Duodenal mucosa (tissue), 2 donors: ENCODE data around the gene ZNF451.
"Not testable (repeated sequence)": the region's sequence is repeated elsewhere in the genome, so short reads cannot be mapped to it uniquely, and the experiment has no call there.

Source experiments
- H3K27ac ChIP-seq: one replicate; pipeline ENCODE4 v1.7.0; 2013; ENCODE audit warnings: low read depth, low read length
- H3K27me3 ChIP-seq, 2 donors: one replicate each; pipeline ENCODE4 v1.7.0; 2013; ENCODE audit warnings: low read length in 2 of 2, control low read depth in 1 of 2; ENCODE audit not compliant: insufficient read depth in 2 of 2, control insufficient read depth in 1 of 2
- H3K36me3 ChIP-seq, 2 donors: one replicate each; pipeline ENCODE4 v1.7.0; 2013; ENCODE audit warnings: low read length in 2 of 2, control low read depth in 1 of 2; ENCODE audit not compliant: insufficient read depth in 2 of 2, control insufficient read depth in 1 of 2
- H3K4me1 ChIP-seq, 2 donors: one replicate each; pipeline ENCODE4 v1.7.0; 2013; ENCODE audit warnings: low read length in 2 of 2, control low read depth in 1 of 2; ENCODE audit not compliant: insufficient read depth in 2 of 2, control insufficient read depth in 1 of 2
- H3K4me3 ChIP-seq, 2 donors: one replicate each; pipeline ENCODE4 v1.7.0; 2013; ENCODE audit warnings: low read length in 2 of 2, low read depth in 1 of 2
- H3K9ac ChIP-seq, 2 donors: one replicate each; pipeline ENCODE4 v1.7.0; 2013; ENCODE audit warnings: low read length in 2 of 2, low read depth in 1 of 2
- H3K9me3 ChIP-seq, 2 donors: one replicate each; pipeline ENCODE4 v1.7.0; 2013; ENCODE audit warnings: low read length in 2 of 2, control low read depth in 1 of 2; ENCODE audit not compliant: control insufficient read depth in 1 of 2

Gene ZNF451

GRCh38 chr6:57090458-57091067, 575 bp downstream of the ZNF451 start:
- H3K9me3 ChIP-seq, H3K9ac ChIP-seq, H3K27me3 ChIP-seq, H3K27ac ChIP-seq, H3K36me3 ChIP-seq: not testable (repeated sequence)
- peak overlapping the region in 1 of 2 donors; percentile 77 for H3K4me3 ChIP-seq
- peaks cover 17 to 24% of the 10 kb centered on the region in 2 donors for H3K4me1 ChIP-seq

GRCh38 chr6:57091375-57091774, 1.4 kb downstream of the ZNF451 start:
- H3K27ac ChIP-seq, H3K9me3 ChIP-seq, H3K9ac ChIP-seq, H3K27me3 ChIP-seq, H3K36me3 ChIP-seq: not testable (repeated sequence)
- H3K4me3 ChIP-seq: peak overlapping the region in 1 of 2 donors; percentile 41
- H3K4me1 ChIP-seq: peaks cover 17 to 24% of the 10 kb centered on the region in 2 donors

- Histone ChIP-seq H3K9me3 (no peaks in the 10 kb centered on the region), H3K9ac (no peak overlapping the region), H3K4me3 (no peak overlapping the region), H3K27me3 (no peaks in the 10 kb centered on the region), H3K27ac (no peak overlapping the region), H3K4me1 (peaks cover 12 to 18% of the 10 kb centered on the region in 2 donors), H3K36me3 (peaks cover 12 to 22% of the 10 kb centered on the region in 2 donors)
Measured at GRCh38 chr6:57094689-57095088, 4.7 kb downstream of the ZNF451 start.

GRCh38 chr6:57097596-57097995, 7.6 kb downstream of the ZNF451 start:
- H3K27ac ChIP-seq: no peak overlapping the region
- no peak overlapping the region for H3K9ac ChIP-seq
- no peaks in the 10 kb centered on the region for H3K27me3 ChIP-seq

GRCh38 chr6:57102976-57103375, 13.0 kb downstream of the ZNF451 start:
- Histone ChIP-seq H3K4me3 (no peak overlapping the region), H3K27ac (no peak overlapping the region), H3K9ac (no peak overlapping the region), H3K27me3 (no peaks in the 10 kb centered on the region), H3K4me1 (no peaks in the 10 kb centered on the region), H3K36me3 (peaks cover 46 to 58% of the 10 kb centered on the region in 2 donors), H3K9me3 (no peaks in the 10 kb centered on the region)

More at GRCh38 chr6:57097596-57097995, 7.6 kb downstream of the ZNF451 start:
- no peaks in the 10 kb centered on the region for H3K9me3 ChIP-seq
- H3K36me3 ChIP-seq: peaks cover 41 to 50% of the 10 kb centered on the region in 2 donors
- no peak overlapping the region for H3K4me3 ChIP-seq
- H3K4me1 ChIP-seq: peaks cover under 1 to 5% of the 10 kb centered on the region in 2 donors

- Histone ChIP-seq H3K4me3 (no peak overlapping the region), H3K9me3 (no peaks in the 10 kb centered on the region), H3K9ac (no peak overlapping the region), H3K36me3 (peaks cover 37 to 45% of the 10 kb centered on the region in 2 donors), H3K27ac (no peak overlapping the region), H3K27me3 (no peaks in the 10 kb centered on the region), H3K4me1 (no peaks in the 10 kb centered on the region)
Measured at GRCh38 chr6:57104336-57104735, 14.3 kb downstream of the ZNF451 start.

- no peaks in the 10 kb centered on the region for H3K4me1 ChIP-seq
- no peaks in the 10 kb centered on the region for H3K27me3 ChIP-seq
- no peak overlapping the region for H3K9ac ChIP-seq
- H3K36me3 ChIP-seq: peaks cover 12 to 19% of the 10 kb centered on the region in 2 donors
- H3K27ac ChIP-seq: no peak overlapping the region
- no peaks in the 10 kb centered on the region for H3K9me3 ChIP-seq
- no peak overlapping the region for H3K4me3 ChIP-seq
Measured at GRCh38 chr6:57106990-57107389, 17.0 kb downstream of the ZNF451 start.

- H3K4me1 ChIP-seq: no peaks in the 10 kb centered on the region
- peaks cover 0 to 2% of the 10 kb centered on the region in 2 donors for H3K36me3 ChIP-seq
- no peaks in the 10 kb centered on the region for H3K9me3 ChIP-seq
- no peak overlapping the region for H3K9ac ChIP-seq
- H3K27me3 ChIP-seq: no peaks in the 10 kb centered on the region
- no peak overlapping the region for H3K27ac ChIP-seq
- no peak overlapping the region for H3K4me3 ChIP-seq
Measured at GRCh38 chr6:57108691-57109090, 18.7 kb downstream of the ZNF451 start.

- H3K9ac ChIP-seq: no peak overlapping the region
- no peaks in the 10 kb centered on the region for H3K9me3 ChIP-seq
- no peak overlapping the region for H3K27ac ChIP-seq
- no peaks in the 10 kb centered on the region for H3K27me3 ChIP-seq
- no peaks in the 10 kb centered on the region for H3K4me1 ChIP-seq
- H3K4me3 ChIP-seq: no peak overlapping the region
- H3K36me3 ChIP-seq: no peaks in the 10 kb centered on the region
Measured at GRCh38 chr6:57109880-57110279, 19.9 kb downstream of the ZNF451 start.

- no peak overlapping the region for H3K27ac ChIP-seq
- no peaks in the 10 kb centered on the region for H3K4me1 ChIP-seq
- H3K4me3 ChIP-seq: no peak overlapping the region
- H3K9me3 ChIP-seq: no peaks in the 10 kb centered on the region
- no peak overlapping the region for H3K9ac ChIP-seq
- H3K36me3 ChIP-seq: no peaks in the 10 kb centered on the region
- H3K27me3 ChIP-seq: no peaks in the 10 kb centered on the region
Measured at GRCh38 chr6:57113105-57113504, 23.1 kb downstream of the ZNF451 start.
